ENCODE data around the gene SLC10A7.
"Not testable (repeated sequence)": the region's sequence is repeated elsewhere in the genome, so short reads cannot be mapped to it uniquely, and the experiment has no call there.

Gene SLC10A7

GRCh38 chr4:146436423-146437162 is 85.1 kb downstream of the SLC10A7 start:
- no peak for DNase-seq

GRCh38 chr4:146435962-146436361 is 85.8 kb downstream of the SLC10A7 start:
- no peak for DNase-seq

DNA sequence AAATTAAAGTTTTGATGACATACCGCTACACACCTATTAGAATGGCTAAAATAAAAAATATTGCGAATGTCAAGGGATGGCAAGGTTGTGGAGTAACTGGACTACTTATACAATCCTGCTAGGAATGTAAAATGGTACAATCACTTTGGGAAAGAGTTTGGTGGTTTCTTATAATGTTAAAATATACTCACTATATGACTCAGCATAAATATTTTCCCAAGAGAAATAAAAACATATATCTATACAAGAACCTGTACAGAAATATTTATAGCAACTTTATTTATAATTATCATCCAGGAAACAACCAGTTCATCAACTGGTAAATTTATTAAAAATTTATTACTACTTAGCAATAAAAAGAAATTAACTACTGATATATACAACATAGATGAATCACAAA is 89.7 kb downstream of the SLC10A7 start:
- no peak for DNase-seq

GRCh38 chr4:146428298-146428697 is 93.4 kb downstream of the SLC10A7 start:
- no peak for DNase-seq

- DNase-seq, result no peak
Observed at GRCh38 chr4:146417822-146418221, 103.9 kb downstream of the SLC10A7 start.

DNA sequence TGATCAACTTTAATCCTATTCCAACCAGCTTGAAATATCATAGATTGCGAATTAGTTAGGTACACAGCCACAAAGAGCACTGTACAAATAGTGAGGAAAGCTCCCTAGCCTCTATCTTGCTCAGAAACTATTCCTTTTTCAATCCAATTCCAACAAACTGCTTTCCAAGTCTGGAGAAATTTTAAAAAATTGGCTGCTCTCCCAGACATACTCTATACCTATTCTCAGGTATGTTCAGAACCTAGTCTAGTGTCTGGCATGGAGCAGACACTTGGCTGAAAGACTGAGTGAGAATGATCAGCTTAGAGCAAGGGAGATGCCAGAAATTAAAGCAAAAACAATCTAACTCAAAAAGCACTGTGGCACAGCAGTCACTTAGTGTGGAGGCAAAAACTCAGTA is 105.9 kb downstream of the SLC10A7 start:
- DNase-seq, result no peak

DNA sequence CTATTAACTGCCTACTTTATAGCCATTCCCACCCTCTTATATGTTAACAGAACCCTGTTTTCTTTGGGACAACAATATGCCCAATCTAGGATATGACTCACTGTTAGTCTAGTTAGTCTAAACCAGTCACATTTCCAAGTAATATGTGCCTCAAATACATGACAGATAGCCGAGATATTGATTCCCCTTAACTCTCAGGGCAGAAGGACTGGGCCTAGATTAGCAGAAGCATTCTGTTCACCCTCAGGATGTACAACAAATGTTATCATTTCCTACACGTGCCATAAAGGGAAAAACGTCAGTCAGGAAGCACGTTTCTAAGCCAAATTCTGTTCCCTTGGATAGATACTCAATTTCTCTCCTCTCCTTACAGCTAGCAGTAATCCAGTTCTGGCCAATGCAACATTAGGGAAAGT is 114.1 kb downstream of the SLC10A7 start:
- DNase-seq, result no peak

DNA sequence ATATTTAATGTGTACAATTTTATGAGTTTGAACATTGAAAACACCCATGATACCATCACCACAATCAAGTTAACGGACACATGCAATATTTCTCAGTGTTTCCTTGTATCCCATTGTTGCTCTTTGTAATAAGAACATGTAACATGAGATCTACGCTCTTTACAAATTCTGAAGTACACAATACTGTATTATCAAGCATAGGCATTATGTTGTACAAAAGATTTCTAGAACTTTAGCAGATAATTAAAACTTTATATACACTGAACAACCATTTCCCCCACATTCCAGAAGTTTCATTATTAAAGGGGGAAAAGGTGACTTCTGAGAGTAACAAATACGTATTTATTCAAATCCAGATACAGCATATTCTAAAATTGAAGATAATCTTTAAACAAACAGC is 114.5 kb downstream of the SLC10A7 start:
- no peak for DNase-seq

DNA sequence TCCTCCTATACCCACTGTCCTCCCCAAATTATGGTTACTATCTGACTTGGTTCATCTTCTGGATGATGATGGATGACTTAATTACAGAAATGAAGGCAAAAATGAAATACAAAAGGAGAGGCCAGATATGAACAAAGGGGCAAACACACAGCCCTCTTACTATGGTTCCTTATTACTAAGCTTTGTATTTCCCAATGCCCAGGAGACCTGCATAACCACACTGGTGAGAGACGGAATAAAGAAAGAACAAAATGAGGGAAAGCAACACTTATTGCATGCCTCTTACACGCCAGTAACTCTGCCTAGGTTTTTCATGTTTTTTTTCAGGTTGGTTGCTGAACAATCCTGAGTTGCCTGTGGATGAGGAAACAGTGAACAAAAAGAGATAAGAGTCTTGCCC is 120.5 kb downstream of the SLC10A7 start:
- no peak for DNase-seq

- no peak for DNase-seq
Observed at GRCh38 chr4:146398896-146399445, 122.8 kb downstream of the SLC10A7 start.

DNA sequence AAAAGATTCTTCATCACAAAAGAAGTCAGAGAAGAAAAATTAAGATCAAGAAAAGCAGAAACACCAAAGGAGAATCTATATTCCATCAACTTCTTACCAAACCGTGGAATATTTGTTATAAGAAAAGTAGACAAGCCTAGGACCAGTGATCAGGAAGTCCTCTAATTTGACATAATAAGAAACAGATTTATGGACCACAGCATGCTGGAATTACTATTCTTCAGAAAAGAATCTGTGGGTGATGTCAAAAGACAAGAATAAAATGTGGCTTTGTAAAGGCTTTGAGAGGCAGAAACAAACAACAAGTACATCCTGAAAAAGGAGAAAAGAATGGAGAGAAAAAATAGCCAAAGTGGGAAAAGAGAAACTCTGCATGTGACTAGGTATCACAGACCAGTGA is 123.3 kb downstream of the SLC10A7 start:
- DNase-seq, result no peak

DNA sequence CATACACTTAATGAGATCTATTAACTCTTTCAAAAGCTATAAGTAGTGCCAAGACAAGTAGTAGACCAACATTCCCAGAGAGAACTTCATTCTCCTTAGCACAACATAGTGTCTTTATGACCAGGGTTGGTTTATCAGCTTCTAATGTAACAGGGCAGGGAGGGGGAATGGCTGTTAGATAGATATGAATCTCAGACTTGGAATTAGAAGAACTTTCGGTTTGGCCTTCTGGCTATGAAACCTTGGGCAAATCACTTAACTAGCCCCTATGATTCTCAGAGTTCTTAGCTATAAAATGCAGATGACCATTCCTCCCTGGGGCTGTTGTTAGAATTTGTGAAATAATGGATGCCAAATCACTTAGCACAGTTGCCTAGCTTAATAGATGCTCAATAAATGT is 132.2 kb downstream of the SLC10A7 start:
- no peak for DNase-seq

DNA sequence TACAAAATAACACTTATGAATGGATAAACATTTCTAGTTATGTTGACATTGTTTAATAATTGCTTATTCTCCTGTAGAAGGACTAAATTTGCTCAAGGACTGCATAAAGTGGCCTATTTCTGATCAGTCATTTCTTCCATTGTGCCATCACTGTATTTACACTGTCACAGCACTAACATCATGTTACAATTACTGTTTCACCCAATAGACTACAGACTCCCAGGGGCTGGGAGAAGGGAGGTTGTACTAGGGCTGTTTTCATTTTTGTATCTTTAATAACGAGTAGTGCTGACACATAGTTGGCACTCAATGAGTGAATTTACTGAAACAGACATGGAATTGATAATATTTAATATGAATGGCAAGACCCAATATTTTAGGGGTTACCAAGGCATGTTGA is 139.5 kb downstream of the SLC10A7 start:
- no peak for DNase-seq

GRCh38 chr4:146381263-146381872 is 140.4 kb downstream of the SLC10A7 start:
- no peak for DNase-seq

DNA sequence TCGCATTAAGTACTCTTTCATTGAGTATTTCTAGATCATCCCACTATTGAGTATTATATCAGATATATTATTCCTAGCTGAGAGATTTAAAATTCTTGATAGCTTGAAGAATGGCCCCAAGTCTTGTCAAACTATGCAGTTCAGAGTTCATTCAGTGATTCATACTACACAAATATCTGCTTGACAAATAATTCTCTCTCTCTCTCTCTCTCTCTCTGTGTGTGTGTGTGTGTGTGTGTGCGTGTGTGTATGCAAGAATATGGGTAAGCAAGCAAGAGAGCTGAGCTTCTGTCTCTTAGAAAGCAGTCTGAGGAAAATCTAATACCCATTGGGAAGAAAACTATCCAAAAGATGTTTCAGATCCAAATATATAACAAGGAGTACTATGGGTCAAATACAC is 142.0 kb downstream of the SLC10A7 start:
- no peak for DNase-seq

GRCh38 chr4:146371812-146372211 is 149.9 kb downstream of the SLC10A7 start:
- no peak for DNase-seq

GRCh38 chr4:146370841-146371240 is 150.9 kb downstream of the SLC10A7 start:
- no peak for DNase-seq

DNA sequence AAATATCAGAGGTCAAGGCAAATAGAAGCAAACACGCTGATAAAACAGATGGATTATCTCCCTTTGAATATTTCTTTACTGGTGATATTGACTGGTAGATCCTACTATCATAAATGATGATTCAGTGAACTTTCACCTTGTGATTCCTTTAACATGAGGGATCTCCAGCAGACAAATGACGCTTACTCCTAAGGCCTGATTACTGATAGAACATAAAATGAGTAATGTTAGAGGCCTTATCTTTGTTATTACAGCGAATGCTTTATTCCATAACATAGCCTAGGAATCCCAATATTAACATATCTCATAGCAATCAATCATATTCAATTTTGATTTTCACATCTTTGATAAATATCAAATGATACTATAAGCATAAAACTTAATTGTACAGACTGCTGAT is 152.3 kb downstream of the SLC10A7 start:
- no peak for DNase-seq

DNA sequence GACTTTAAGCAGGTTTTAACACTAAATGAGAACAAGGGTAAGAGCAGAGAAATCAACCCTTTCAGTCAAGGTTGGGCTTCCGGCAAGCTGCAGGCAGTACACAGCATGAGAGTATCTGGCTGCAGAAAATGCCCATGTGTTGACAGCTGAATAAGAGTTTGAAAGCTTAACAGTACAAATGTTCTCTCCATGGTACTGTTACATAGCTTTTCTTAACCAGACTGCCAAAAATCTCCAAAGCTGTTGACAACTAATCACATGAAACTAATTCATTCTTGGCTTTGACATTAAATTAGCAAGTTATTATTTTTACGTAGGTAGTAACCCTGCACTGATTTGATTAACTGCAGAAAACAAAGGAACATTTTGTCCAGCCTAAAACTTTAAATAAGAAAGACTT is 153.5 kb downstream of the SLC10A7 start:
- no peak for DNase-seq

GRCh38 chr4:146367347-146367746 is 154.4 kb downstream of the SLC10A7 start:
- DNase-seq, result no peak

DNA sequence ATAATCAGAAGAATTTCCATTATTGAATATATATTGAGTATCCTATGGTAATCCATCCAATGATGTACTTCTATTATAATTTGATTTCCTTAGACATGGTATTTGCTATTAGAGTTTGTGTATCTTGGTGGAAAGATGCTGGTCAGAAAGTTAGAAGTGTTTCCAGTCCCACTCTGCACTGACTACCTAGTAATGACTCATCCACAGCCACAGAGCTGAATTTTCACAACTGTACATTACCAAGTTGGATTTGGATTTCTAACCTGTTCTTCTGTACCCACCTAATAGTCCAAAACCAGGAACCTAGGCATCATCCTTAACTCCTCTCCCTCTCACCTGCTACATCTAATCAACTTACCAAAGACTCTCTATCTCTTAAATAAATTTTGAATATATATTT is 162.0 kb downstream of the SLC10A7 start:
- DNase-seq, result no peak

GRCh38 chr4:146350114-146350513 is 171.6 kb downstream of the SLC10A7 start:
- DNase-seq, result not testable (repeated sequence)

GRCh38 chr4:146349306-146349705 is 172.4 kb downstream of the SLC10A7 start:
- no peak for DNase-seq

DNA sequence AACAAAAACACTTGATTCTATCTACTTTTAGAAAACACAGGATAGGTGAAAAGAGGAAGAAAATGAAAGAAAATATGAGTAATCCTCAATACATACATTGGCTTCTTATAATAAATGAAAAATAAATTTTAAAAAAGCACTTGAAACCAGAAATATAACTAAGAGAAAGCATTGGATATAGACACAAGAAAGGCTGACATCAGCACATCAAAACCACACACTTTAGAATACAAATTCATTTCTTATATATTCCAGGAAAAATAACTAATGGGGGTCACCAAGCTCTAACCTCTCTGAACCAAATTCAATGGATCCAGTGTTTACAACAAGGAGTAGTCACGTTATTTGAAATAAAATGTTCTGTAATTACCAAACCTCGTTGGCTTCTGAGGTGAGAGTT is 173.9 kb downstream of the SLC10A7 start:
- no peak for DNase-seq

GRCh38 chr4:146346276-146346675 is 175.5 kb downstream of the SLC10A7 start:
- no peak for DNase-seq
